K562 (cell line): ENCODE data around the gene CCDC77. TPM values are rescaled to one million over a fixed set of nuclear protein-coding genes. Genes with fewer than 3 reads are reported as not detected.

ENCODE experiments used
- ADNP ChIP-seq: fragments of 200-800 bp; sonication (Bioruptor generic); IDR thresholded peaks from 2 replicates; pipeline ENCODE4 v1.6.1; 2016; ENCODE audit warnings: missing genetic modification characterization, missing compliant biosample characterization
- ASH1L ChIP-seq: fragments of 450-650 bp; IDR thresholded peaks from 2 replicates; pipeline ENCODE4 v1.6.1; 2018; ENCODE audit warnings: borderline replicate concordance, mild to moderate bottlenecking, low read depth; ENCODE audit not compliant: partially characterized antibody
- BDP1 ChIP-seq: IDR thresholded peaks from 3 replicates; pipeline ENCODE4 v1.6.1; 2011; ENCODE audit not compliant: insufficient read length, insufficient read depth
- BRD4 ChIP-seq: fragments of 200-600 bp; sonication (generic); IDR thresholded peaks from 2 replicates; pipeline ENCODE4 v1.6.1; 2017; ENCODE audit warnings: inconsistent platforms
- CBX8 ChIP-seq: fragments of 200-600 bp; sonication (generic); IDR thresholded peaks from 2 replicates; pipeline ENCODE4 v1.6.1; 2012; ENCODE audit warnings: borderline replicate concordance, mixed run types, low read depth, mild to moderate bottlenecking, moderate library complexity, mixed read lengths, low read length, control low read depth, inconsistent platforms; ENCODE audit not compliant: poor library complexity, severe bottlenecking; ENCODE audit errors: extremely low read depth
- CHD1 ChIP-seq: fragments of 200-600 bp; sonication (generic); IDR thresholded peaks from one replicate; pipeline ENCODE4 v1.6.1; 2012; ENCODE audit warnings: mild to moderate bottlenecking, moderate library complexity, low read length, inconsistent platforms
- ETV5 ChIP-seq: sonication (generic); formaldehyde crosslinking; IDR thresholded peaks from 2 replicates; pipeline ENCODE4 v1.4.0; 2020; ENCODE audit warnings: low read depth, mild to moderate bottlenecking, missing genetic modification reagents
- FUS ChIP-seq: fragments of 200-400 bp; formaldehyde crosslinking; optimal IDR thresholded peaks from 2 replicates; pipeline ENCODE3; 2017; ENCODE audit warnings: low read depth, low read length
- HBP1 ChIP-seq: fragments of 450-650 bp; formaldehyde crosslinking; IDR thresholded peaks from 2 replicates; pipeline ENCODE4 v1.4.0; 2022; ENCODE audit warnings: missing genetic modification characterization
- KDM4B ChIP-seq, 2 experiments: fragments of 450-650 bp in 1 of 2; sonication (generic) in 1 of 2; IDR thresholded peaks; 2 replicates each; pipeline ENCODE4 v1.6.1; 2016 to 2017; ENCODE audit warnings: borderline replicate concordance in 2 of 2, antibody characterized with exemption in 1 of 2, low read depth in 1 of 2, mild to moderate bottlenecking in 1 of 2
- KLF13 ChIP-seq: fragments of 450-650 bp; IDR thresholded peaks from 2 replicates; pipeline ENCODE4 v1.6.1; 2016; ENCODE audit warnings: missing genetic modification characterization, low read depth, mild to moderate bottlenecking, missing compliant biosample characterization, moderate library complexity, borderline replicate concordance
- MED1 ChIP-seq: sonication (generic); formaldehyde crosslinking; IDR thresholded peaks from 2 replicates; pipeline ENCODE4 v1.8.1; 2023; ENCODE audit warnings: missing genetic modification reagents, borderline replicate concordance
- NFIX ChIP-seq: fragments of 250-450 bp; sonication (Bioruptor Pico); IDR thresholded peaks from 2 replicates; pipeline ENCODE4 v1.4.0; 2020; ENCODE audit warnings: low read depth, mild to moderate bottlenecking, moderate library complexity
- POLR2B ChIP-seq: fragments of 450-650 bp; IDR thresholded peaks from 2 replicates; pipeline ENCODE4 v1.6.1; 2018; ENCODE audit warnings: low read depth; ENCODE audit not compliant: partially characterized antibody
- POLR2G ChIP-seq: fragments of 200-400 bp; formaldehyde crosslinking; IDR thresholded peaks from 2 replicates; pipeline ENCODE4 v1.6.1; 2017; ENCODE audit warnings: low read depth, mild to moderate bottlenecking, antibody characterized with exemption, low read length, moderate library complexity
- POLR3A ChIP-seq: IDR thresholded peaks from 2 replicates; pipeline ENCODE4 v1.6.1; 2011; ENCODE audit warnings: borderline replicate concordance, mild to moderate bottlenecking, moderate library complexity; ENCODE audit not compliant: insufficient read length, insufficient read depth; ENCODE audit errors: extremely low read depth
- RCOR1 ChIP-seq, 2 experiments: IDR thresholded peaks; 2 replicates each; pipeline ENCODE4 v1.6.1; 2012; ENCODE audit warnings: low read depth in 2 of 2, low read length in 2 of 2, borderline replicate concordance in 1 of 2, improper control_type of control experiment in 1 of 2
- RHOXF2B ChIP-seq: fragments of 250-450 bp; sonication (Bioruptor Pico); conservative IDR thresholded peaks from 2 replicates; pipeline ENCODE4 v1.5.1; 2021
- SP2 ChIP-seq: IDR thresholded peaks from 2 replicates; pipeline ENCODE4 v1.6.1; 2011; ENCODE audit warnings: mild to moderate bottlenecking, low read depth, low read length, moderate library complexity; ENCODE audit not compliant: poor library complexity, severe bottlenecking; ENCODE audit errors: extremely low read depth
- STAG1 ChIP-seq: sonication (generic); formaldehyde crosslinking; IDR thresholded peaks from 2 replicates; pipeline ENCODE4 v1.5.0; 2020; ENCODE audit warnings: missing genetic modification reagents, borderline replicate concordance
- TARDBP ChIP-seq: fragments of 450-650 bp; IDR thresholded peaks from 2 replicates; pipeline ENCODE4 v1.6.1; 2016
- XRCC5 ChIP-seq: fragments of 200-400 bp; formaldehyde crosslinking; IDR thresholded peaks from 2 replicates; pipeline ENCODE4 v1.6.1; 2017; ENCODE audit warnings: low read depth, mild to moderate bottlenecking, low read length
- YY1 ChIP-seq, 3 experiments: IDR thresholded peaks; 2 replicates each; pipeline ENCODE4 v1.6.1; 2011; ENCODE audit warnings: low read length in 2 of 3, mild to moderate bottlenecking in 2 of 3, moderate library complexity in 2 of 3, borderline replicate concordance in 1 of 3, control low read depth in 1 of 3, low read depth in 1 of 3; ENCODE audit not compliant: insufficient read depth in 3 of 3, insufficient replicate concordance in 2 of 3, control insufficient read depth in 1 of 3, insufficient read length in 1 of 3; ENCODE audit errors: extremely low read depth in 1 of 3
- ZBTB43 ChIP-seq: sonication (generic); formaldehyde crosslinking; IDR thresholded peaks from 2 replicates; pipeline ENCODE4 v1.8.0; 2023; ENCODE audit warnings: mild to moderate bottlenecking, missing genetic modification reagents
- ZNF316 ChIP-seq: fragments of 450-650 bp; IDR thresholded peaks from 2 replicates; pipeline ENCODE4 v1.6.1; 2016
- ZNF644 ChIP-seq: fragments of 200-800 bp; sonication (Bioruptor generic); IDR thresholded peaks from 2 replicates; pipeline ENCODE4 v1.6.1; 2016; ENCODE audit warnings: low read depth, missing genetic modification characterization, missing compliant biosample characterization
- ZNF717 ChIP-seq: fragments of 250-450 bp; sonication (Bioruptor Pico); IDR thresholded peaks from 2 replicates; pipeline ENCODE4 v1.5.0; 2021
- polyA plus RNA-seq, 8 experiments: library from polyadenylated mRNA; depleted of rRNA in 4 of 8; stranded (reverse) in 5 of 8; unstranded in 3 of 8; fragments of >200 nt; fragmentation: Nextera tagmentation in 2 of 8; fragmentation: Illumina TruSeq in 1 of 8; extraction: Ambion mirVana in 2 of 8; extraction: Trizol in 1 of 8; gene quantifications; 2 replicates each; pipeline versions ENCODE4 v1.2.1 to v1.2.3, GENCODE V29; 2011 to 2014; ENCODE audit warnings: inconsistent platforms in 1 of 8, missing spikeins in 1 of 8
- total RNA-seq, 7 experiments: library from RNA; depleted of rRNA in 6 of 7; stranded (reverse); fragments of >200 nt in 6 of 7; fragmentation: Illumina TruSeq in 2 of 7; extraction: Trizol in 2 of 7; gene quantifications; 2 replicates each; pipeline versions ENCODE4 v1.2.1 to v1.2.3, GENCODE V29; 2011 to 2021; ENCODE audit warnings: low replicate concordance in 1 of 7

CCDC77 gene
- total and polyA plus RNA-seq, 9 of the 15 experiments (the other 6 are each of a cell fraction or from before 2014, with no cell fraction given): 10.5 to 26.5 (median 17.8) TPM

DNA sequence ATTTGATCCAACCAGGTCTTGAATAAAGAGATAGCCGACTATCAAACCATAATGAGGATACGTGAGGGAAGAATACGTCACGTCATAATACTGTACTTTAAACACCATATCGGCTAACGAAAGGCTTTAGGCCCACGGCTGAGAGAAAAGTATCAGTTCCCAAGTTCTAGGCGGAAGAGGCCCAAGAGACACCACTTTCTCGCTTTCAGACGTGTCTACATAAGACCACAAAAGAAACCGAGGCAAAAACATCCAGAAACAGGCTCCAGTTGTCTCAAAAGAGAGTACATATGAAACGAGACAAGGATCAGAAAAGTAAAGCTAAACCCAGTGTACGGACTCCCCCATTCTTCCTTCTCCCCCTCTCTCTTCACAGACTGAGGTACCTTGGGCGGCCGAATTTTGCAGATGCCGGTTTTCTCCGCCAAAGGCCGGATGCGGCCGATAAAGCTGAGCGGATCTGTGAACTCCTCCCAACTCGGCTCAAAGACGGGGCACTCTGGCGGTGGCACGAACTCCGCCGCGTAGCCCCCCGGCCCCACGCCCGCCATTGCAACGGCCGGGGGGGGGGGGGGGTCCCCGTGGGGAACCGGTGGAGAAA, 12.8 kb upstream of the CCDC77 start (continued):
- TF ChIP-seq YY1 (IDR thresholded peaks at IDR 0.05; ENCODE audit: borderline replicate concordance in 1 of 3, control insufficient read depth in 1 of 3, extremely low read depth in 1 of 3, insufficient read depth in 3 of 3, insufficient read length in 1 of 3, insufficient replicate concordance in 2 of 3, low read depth in 1 of 3, low read length in 2 of 3) (peak in 2 of 3 experiments; percentile 71 to 75), HBP1 (no peak), STAG1 (CRISPR knock-in tag) (no peak), RHOXF2B (CRISPR knock-in tag) (no peak), TARDBP (no peak), ZNF644 (tag) (no peak), CHD1 (peak; percentile 78), RCOR1 (IDR thresholded peaks at IDR 0.05; ENCODE audit: borderline replicate concordance in 1 of 2, low read depth in 2 of 2, low read length in 2 of 2) (no peak), SP2 (no peak), BDP1 (no peak), ZNF316 (no peak), MED1 (CRISPR knock-in tag) (no peak), ETV5 (no peak), ADNP (tag) (no peak), ASH1L (no peak), POLR2G (peak; percentile 74), ZBTB43 (CRISPR knock-in tag) (no peak), XRCC5 (no peak), KLF13 (tag) (no peak), BRD4 (no peak), KDM4B (IDR thresholded peaks at IDR 0.05; ENCODE audit: borderline replicate concordance in 2 of 2, low read depth in 1 of 2) (no peak), CBX8 (no peak), POLR3A (no peak), NFIX (CRISPR knock-in tag) (no peak), FUS (no peak), POLR2B (no peak), ZNF717 (no peak)
